Heart left ventricle (tissue), 16 donors: ENCODE results near the gene FEM1B. TPM values are rescaled to one million over a fixed set of nuclear protein-coding genes. Genes with fewer than 3 reads are reported as not detected.

Experiments
- ATAC-seq, 4 donors: fragments of 200-7000 bp; cut with Tn5 transposase; one replicate each; pipeline ENCODE4 v1.9.1; 2020 to 2022; ENCODE audit warnings: moderate library complexity in 4 of 4, mild to moderate bottlenecking in 3 of 4, moderate number of reproducible peaks in 1 of 4
- DNase-seq, 5 donors: peaks; one replicate each; pipeline ENCODE4 v3.0.0-alpha.2; 2020
- H3K27ac ChIP-seq, 12 donors: fragments of 200-600 bp; sonication (generic) in 4 of 12; one replicate each; pipeline versions ENCODE4 v1.5.0 to v1.8.0; 2016 to 2022; ENCODE audit warnings: mild to moderate bottlenecking in 2 of 12
- H3K27me3 ChIP-seq, 9 donors: fragments of 200-600 bp; sonication (generic) in 2 of 9; one replicate each; pipeline versions ENCODE4 v1.5.1 to v1.8.0; 2016 to 2022; ENCODE audit warnings: mild to moderate bottlenecking in 3 of 9
- H3K36me3 ChIP-seq, 9 donors: fragments of 200-600 bp; sonication (generic) in 2 of 9; one replicate each; pipeline versions ENCODE4 v1.5.0 to v1.8.0; 2018 to 2022; ENCODE audit warnings: mild to moderate bottlenecking in 2 of 9
- H3K4me1 ChIP-seq, 12 donors: fragments of 200-600 bp; sonication (generic) in 4 of 12; one replicate each; pipeline versions ENCODE4 v1.5.0 to v1.8.0; 2016 to 2022; ENCODE audit warnings: mild to moderate bottlenecking in 3 of 12
- H3K4me3 ChIP-seq, 12 donors: fragments of 200-600 bp; sonication (generic) in 4 of 12; one replicate each; pipeline versions ENCODE4 v1.5.0 to v1.8.0; 2017 to 2022; ENCODE audit warnings: mild to moderate bottlenecking in 9 of 12, moderate library complexity in 4 of 12
- H3K9me3 ChIP-seq, 12 donors: fragments of 200-600 bp; sonication (generic) in 4 of 12; one replicate each; pipeline versions ENCODE4 v1.5.0 to v1.8.0; 2016 to 2022; ENCODE audit warnings: mild to moderate bottlenecking in 1 of 12
- CTCF ChIP-seq, 12 donors: fragments of 200-600 bp; sonication (generic) in 4 of 12; IDR thresholded peaks; one replicate each; pipeline versions ENCODE4 v1.5.0 to v1.8.0; 2018 to 2022; ENCODE audit warnings: antibody characterized with exemption in 12 of 12, mild to moderate bottlenecking in 5 of 12
- POLR2A ChIP-seq, 2 donors: fragments of 450-650 bp; IDR thresholded peaks; one replicate each; pipeline ENCODE4 v1.6.1; 2017; ENCODE audit warnings: antibody characterized with exemption in 2 of 2, mild to moderate bottlenecking in 2 of 2, moderate library complexity in 2 of 2
- WGBS, 4 donors: extraction: QIAGEN DNeasy Blood & Tissue Kit in 2 of 4; methylation state at CpG; one replicate each; pipeline versions ENCODE4 v1.1.5 to v1.1.7; 2013 to 2018; 5-methylcytosine and 5-hydroxymethylcytosine counted together
- intact Hi-C, 10 donors: fragments of 100-400 bp; cut with DNase I; formaldehyde crosslinking; loops; one replicate each; pipeline versions ENCODE4 v1.11.1 to v1.14.2; 2022
- polyA plus RNA-seq, 2 donors: library from polyadenylated mRNA; stranded (reverse); fragments of 200-250 nt; gene quantifications; one replicate each; pipeline ENCODE4 v1.2.3, GENCODE V29; 2013
- total RNA-seq, 9 donors: library from RNA; depleted of rRNA in 2 of 9; stranded (reverse); fragments of >200 nt in 2 of 9; fragmentation: NEBNext Ultra II Directional in 3 of 9; extraction: Animal tissue kit (Norgen Biotek cat#: 25700) in 3 of 9; gene quantifications; one replicate each; pipeline versions ENCODE4 v1.1.0 to v1.2.4, GENCODE V29; 2016 to 2023
- donor health status: ischemic (EF 13 %, LVEDD 7.1; RV severe dilation, severe dysfunction).
- donor health status: healthy with polysubstance abuse.
- donor health status: DM: no; HTN: yes; CAD: no.
- donor health status: DM: no; HTN: no; CAD: no.
- donor health status: ischemic (EF 25% LVEDD 6.9; RV normal size, moderate dysfunction).
- donor health status: ischemic (EF 25% LVEDD 5.7; RV mildly dilated, moderate dysfunction).
- donor health status: healthy.
- donor health status: DM: yes; HTN: yes; CAD: no.
- donor health status: ischemic (EF 35%, LVEDD 5.7; RV mildly dilated, moderate dysfunction).
- donor health status: nonischemic (EF 11% LVEDD 7.7; RV severe dilation, severe dysfunction).
- donor health status: DM: yes; HTN: yes; CAD: no.
- donor health status: PGD.
- donor health status: ischemic (EF 29% LVEDD 5.4; RV normal size, mild dysfunction).
- donor health status: nonischemic (EF 23%, LVEDD 6.1; RV moderate dilation, normal function).

The FEM1B gene
- total and polyA plus RNA-seq, 11 donors = 9.3 to 94.0 (median 52.7) TPM

DNA sequence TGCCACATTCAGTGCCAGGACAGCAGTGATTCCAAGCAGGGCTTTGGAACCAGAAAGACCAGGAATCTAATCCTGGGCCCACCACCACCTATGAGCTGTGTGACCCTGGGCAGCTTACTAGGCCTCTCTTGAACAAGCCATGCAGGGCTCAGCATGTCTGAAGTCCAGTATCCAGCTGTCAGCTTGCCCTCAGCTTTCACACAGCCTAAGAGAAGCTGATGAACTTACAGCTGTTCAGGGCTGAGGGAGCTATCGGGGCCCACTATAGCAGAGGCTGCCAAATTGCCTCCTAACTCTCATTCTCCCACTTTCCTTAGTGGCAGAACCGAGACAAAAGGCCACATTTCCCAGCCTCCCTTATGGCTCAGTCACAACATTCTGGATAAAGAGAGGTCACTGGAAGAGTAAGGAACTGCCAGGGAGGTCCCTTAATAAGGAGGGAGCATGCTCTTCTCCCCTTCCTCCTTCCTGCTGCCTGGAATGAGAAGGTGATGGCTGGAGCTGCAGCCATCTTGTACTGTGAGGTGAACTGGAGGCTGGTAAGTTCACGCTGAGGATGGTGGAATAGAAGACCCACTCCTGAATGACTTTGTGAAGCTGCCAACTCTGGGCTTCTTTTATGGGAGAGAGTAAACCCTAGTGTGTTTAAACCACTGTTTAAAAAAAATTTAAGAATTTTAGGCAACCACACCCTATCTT lies 34.5 kb downstream of the FEM1B start:
- peaks cover 0 to 25% (median 6%) of the 10 kb centered on the region in 12 donors for H3K4me1 ChIP-seq
- H3K36me3 ChIP-seq = peaks cover 0 to 27% (median 0%) of the 10 kb centered on the region in 9 donors
- no peaks in the 10 kb centered on the region for H3K27me3 ChIP-seq
- H3K27ac ChIP-seq = no peak overlapping the region
- ATAC-seq (no peak), DNase-seq (peak in 2 of 5 donors; percentile 3 to 12)
- no peak for TF ChIP-seq CTCF (IDR thresholded peaks at IDR 0.05)
- no peak for TF ChIP-seq POLR2A (IDR thresholded peaks at IDR 0.05)
- no peak overlapping the region for H3K4me3 ChIP-seq
- H3K9me3 ChIP-seq = no peaks in the 10 kb centered on the region
- intact Hi-C loops = loop anchor here in 6 of 10 donors (5.0 to 10.0 kb wide), 5 partner anchors 53 to 243 kb away; no protein-coding TSS in a partner anchor
- 83 to 96% (median 88%) methylated on average over 3 of the region's 3 CpGs for WGBS, 4 donors

- Histone ChIP-seq H3K36me3 (peaks cover 0 to 30% (median 0%) of the 10 kb centered on the region in 9 donors), H3K4me3 (no peak overlapping the region), H3K9me3 (no peaks in the 10 kb centered on the region), H3K4me1 (peaks cover 0 to 25% (median 5%) of the 10 kb centered on the region in 12 donors), H3K27me3 (no peaks in the 10 kb centered on the region), H3K27ac (no peak overlapping the region)
- ATAC-seq = no peak
- peak in 2 of 5 donors; percentile 4 to 11 for DNase-seq
- intact Hi-C loops = loop anchor here in 6 of 10 donors (5.0 to 10.0 kb wide), 5 partner anchors 52 to 242 kb away; no protein-coding TSS in a partner anchor
- 89 to 93% (median 90%) methylated on average over 17 to 18 of the region's 18 CpGs for WGBS, 4 donors
- no peak for TF ChIP-seq CTCF (IDR thresholded peaks at IDR 0.05)
- no peak for TF ChIP-seq POLR2A (IDR thresholded peaks at IDR 0.05)
Observed at GRCh38 chr15:68312701-68313204, 35.2 kb downstream of the FEM1B start.

- Histone ChIP-seq H3K27ac (no peak overlapping the region), H3K27me3 (no peaks in the 10 kb centered on the region), H3K4me3 (no peak overlapping the region), H3K36me3 (peaks cover 0 to 40% (median 0%) of the 10 kb centered on the region in 9 donors), H3K9me3 (no peaks in the 10 kb centered on the region), H3K4me1 (peaks cover 0 to 25% (median 5%) of the 10 kb centered on the region in 12 donors)
- TF ChIP-seq POLR2A (IDR thresholded peaks at IDR 0.05) (no peak), CTCF (IDR thresholded peaks at IDR 0.05) (no peak)
- intact Hi-C loops = loop anchor here in 6 of 10 donors (5.0 to 10.0 kb wide), 5 partner anchors 51 to 241 kb away; no protein-coding TSS in a partner anchor
- DNase-seq = peak in 1 of 5 donors; percentile 12
- WGBS, 4 donors = 90 to 93% (median 92%) methylated on average over 18 of the region's 18 CpGs
- ATAC-seq = no peak
Observed at GRCh38 chr15:68313501-68314410, 36.2 kb downstream of the FEM1B start.
